GM21529 (cell line): ENCODE measurements around the gene TMEM131L.
A peak's percentile ranks its signal among the peaks of the same experiment; 100 is the strongest.
"Not testable (repeated sequence)": the region's sequence is repeated elsewhere in the genome, so short reads cannot be mapped to it uniquely, and the experiment has no call there.

Source experiments
- ATAC-seq: cut with Tn5 transposase; IDR thresholded peaks from one replicate; pipeline ENCODE4 v1.9.1; 2021; ENCODE audit not compliant: unreplicated experiment

The TMEM131L gene

DNA sequence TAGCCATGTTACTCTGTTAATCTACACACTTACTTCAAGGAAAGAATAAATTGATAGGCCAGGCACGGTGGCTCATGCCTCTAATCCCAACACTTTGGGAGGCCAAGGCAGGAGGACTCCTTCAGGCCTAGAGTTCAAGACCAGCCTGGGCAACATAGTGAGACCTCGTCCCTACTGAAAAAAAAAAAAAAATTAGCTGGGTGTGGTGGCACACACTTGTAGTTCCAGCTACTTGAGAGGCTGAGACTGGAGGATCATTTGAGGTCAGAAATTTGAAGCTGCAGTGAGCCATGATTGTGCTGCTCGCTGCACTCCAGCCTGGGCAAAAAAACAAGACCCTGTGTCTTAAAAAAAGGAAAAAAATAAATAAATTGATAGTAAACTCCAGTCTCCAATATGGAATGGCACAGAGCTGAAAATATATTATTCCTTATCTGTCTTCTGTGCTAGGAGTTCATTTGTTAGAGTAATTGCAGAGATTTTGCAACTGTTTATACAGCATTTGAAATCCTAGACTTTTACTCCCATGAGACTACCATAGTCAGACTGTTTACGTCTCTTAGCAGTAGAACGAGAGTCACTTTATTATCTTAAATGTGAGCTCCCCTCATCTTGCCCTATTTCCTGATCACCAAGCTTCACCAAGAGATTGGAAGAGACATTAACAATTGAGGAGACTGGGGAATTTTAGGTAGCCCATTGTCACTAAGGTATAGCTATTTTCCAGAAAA, 18.8 kb upstream of the TMEM131L start:
- no peak for ATAC-seq

DNA sequence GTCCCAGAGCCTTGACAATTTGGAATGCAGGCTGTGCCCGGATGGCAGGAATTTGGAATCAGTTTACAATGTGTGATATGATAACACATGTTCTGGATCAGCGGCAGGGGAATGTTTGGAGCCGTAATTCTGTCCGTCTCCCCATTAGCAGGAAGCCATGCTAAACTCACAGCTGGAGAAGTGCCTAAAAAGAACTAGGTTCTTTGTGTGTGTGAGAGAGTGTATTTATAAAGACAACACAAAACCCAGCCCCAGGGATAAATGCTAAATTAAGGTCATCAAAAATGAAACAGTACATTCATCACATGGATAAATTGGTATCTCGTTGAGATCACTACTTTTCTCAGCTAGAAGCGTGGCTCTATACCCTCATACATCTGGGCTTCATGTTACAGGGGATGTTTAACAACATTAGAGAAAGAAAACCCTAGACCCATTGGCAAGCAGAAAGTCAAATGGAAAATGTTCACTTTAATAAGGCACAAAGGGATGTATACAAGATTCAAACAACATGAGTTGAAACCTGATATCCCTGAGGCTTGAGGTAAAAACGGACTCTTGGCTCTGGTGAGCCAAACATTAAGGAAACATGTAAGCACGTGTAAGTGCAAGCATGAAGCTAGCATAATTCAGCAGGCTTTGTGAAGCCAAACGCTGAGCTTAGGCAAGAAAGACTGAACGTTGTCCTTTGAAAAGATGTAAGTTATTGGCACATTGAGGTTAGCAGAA, 18.0 kb upstream of the TMEM131L start:
- ATAC-seq: no peak

DNA sequence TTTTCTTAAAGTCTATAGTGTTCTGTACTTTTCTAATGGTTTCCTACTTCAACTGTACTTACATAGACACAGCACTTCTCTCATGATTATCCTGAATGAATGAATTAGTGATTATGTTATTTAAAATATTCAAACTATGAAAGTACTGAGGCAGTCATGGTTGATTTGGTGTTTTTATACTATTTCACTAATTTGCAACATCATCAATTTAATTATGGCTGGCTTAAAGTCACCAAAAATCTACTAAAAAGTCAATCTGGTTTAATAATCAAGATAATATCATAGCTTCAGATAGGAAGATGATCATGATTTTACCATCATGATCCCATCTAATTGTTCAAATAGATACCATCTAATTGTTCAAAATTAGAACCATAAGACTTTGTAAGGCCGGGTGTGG, 16.8 kb upstream of the TMEM131L start:
- ATAC-seq: no peak

DNA sequence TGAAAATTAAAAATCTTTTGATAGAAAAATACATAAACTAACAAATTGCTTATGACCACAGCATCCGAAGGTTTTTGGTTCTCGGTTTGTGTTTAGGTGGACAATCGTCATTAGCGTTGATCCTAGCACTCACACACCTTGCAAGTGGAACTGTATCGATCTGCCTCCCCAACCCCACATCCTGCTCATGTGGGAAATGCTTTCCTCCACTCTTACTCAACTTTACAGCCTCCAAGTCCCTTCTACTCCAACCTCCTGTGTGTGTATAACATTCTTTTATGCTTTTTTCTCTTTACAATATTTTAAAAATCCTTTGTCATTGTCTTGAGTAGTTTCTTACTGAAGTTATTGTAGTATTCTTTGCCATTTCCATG, 15.6 kb upstream of the TMEM131L start:
- ATAC-seq: no peak

DNA sequence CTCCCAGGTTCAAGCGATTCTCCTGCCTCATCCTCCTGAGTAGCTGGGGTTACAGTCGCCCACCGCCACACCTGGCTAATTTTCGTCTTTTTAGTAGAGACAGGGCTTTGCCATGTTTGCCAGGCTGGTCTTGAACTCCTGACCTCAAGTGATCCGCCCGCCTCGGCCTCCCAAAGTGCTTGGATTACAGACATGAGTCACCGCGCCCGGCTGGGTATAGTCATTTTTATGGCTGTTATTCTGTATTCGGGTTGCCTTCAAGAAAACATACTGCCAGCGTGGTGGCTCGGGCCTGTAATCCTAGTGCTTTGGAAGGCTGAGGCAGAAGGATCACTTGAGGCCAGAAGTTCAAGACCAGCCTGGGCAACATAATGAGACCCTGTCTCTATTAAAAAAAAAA, 15.0 kb upstream of the TMEM131L start:
- ATAC-seq: not testable (repeated sequence)

DNA sequence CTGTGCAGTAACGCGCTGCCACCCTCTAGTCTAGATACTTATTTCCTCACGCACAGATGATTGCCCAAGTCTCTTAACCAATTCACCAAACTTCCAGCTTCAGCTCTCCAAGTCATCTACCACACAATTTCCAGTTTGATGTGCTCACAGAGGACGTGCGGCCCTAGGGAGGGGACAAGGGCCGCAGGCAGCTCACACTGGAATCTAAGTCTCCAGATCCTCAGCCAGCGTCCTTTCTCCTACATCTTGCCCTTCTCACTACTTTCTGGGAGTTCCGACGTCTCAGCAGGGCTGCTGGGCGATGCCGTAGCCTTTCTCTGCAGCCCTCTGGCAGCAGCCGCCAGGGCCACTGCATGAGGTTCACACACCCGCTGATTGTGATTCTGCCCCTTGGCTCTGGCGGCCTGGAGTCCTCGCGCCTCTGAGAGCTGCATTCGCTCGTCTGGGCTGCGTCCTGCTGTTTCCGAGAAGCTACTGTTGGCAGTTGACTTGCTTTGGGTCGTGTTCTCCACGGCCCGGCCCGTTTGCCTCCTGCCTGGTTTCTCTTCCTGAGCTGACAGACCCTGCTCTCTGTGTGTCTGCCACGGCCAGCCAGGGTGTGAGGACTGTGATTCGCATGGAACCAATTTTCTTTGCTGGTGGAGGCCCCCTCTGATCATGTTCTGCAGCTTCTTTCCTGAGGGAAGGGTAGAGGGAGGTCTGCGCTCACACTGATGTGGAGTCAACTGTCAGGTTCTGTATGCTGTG, 14.1 kb upstream of the TMEM131L start:
- ATAC-seq: no peak

DNA sequence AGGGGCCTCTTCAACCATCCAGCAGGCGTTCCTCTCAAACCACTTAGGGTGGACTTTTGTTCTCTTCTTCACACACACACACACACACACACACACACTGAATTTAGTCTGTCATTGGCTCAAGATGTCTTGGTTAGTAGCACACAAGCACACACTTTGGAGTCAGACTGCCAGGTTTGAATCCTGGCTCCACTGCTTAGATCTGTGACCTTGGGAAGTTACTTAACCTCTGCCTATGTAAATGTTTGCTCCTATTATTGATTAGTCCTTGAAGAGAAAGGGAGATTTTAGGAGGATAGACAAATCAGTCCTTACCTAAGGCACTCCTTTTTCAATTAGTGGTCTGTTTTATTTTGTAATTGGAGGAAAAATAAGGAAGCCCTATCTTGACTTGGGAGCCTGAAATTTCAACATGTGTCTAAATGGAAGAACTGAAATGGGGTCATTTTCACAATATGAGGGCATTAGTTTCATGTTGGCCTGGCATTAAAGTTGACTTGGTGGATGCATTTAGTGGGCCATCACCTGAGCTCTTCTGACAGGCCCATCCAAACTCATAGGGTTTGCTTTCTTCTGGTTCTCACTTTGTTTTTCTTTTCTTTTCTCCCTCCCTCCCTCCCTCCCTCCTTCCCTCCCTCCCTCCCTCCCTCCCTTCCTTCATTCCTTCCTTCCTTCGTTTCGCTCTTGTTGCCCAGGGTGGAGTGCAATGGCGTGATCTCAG, 13.3 kb upstream of the TMEM131L start:
- no peak for ATAC-seq

DNA sequence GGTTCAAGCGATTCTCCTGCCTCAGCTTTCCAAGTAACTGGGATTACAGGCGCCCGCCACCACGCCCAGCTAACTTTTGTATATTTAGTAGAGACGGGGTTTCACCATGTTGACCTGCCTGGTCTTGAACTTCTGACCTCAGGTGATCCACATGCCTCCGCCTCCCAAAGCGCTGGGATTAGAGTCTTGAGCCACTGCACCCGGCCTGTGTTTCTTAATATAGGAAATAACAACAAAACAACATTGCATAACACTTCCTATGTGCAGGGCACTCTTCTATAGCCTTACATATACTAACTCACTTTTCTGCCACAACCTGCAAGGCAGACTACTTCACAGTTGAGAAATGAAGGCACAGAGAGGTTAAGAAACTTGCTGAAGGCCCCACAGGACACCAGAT, 12.8 kb upstream of the TMEM131L start:
- ATAC-seq: no peak

DNA sequence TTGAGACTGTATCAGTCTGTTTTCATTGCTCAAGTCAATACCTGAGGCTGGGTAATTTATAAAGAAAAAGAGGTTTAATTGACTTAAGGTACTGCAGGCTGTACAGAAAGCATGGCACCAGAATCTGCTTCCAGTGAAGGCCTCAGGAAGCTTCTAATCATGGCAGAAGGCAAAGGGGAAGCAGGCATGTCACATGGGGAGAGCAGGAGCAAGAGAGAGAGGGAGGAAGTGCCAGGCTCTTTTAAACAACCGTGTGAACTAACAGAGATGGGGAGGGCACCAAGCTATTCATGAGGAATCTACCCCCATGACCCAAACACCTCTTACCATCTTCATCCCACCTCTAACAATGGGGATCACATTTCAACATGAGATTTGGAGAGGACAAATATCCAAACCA, 7.2 kb upstream of the TMEM131L start:
- ATAC-seq: no peak

DNA sequence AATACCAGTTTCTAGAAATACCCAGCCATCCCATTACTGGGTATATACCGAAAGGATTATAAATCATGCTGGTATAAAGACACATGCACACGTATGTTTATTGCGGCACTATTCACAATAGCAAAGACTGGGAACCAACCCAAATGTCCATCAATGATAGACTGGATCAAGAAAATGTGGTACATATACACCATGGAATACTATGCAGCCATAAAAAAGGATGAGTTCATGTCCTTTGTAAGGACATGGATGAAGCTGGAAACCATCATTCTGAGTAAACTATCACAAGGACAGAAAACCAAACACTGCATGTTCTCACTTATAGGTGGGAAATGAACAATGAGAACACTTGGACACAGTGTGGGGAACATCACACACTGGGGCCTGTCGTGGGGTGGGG, 4.6 kb upstream of the TMEM131L start:
- ATAC-seq: not testable (repeated sequence)

DNA sequence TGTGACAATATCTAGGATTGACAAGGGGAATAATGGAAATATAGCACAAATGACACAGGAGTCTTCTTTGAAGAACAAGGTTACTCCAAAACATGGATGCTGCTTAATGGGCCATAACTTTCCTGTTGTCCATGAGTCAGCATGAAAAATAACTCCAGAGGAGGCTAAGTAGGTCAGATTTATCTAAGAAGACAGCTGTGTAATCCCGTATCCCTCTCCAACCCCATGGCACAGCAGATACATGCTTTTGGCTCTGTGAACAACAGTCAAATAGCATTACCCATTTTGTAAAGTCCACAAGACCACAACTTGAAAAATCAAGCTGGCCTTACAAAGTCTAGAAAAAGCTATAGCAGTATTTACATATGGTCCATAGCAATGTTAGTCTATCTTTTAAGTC, 2.1 kb upstream of the TMEM131L start:
- no peak for ATAC-seq

DNA sequence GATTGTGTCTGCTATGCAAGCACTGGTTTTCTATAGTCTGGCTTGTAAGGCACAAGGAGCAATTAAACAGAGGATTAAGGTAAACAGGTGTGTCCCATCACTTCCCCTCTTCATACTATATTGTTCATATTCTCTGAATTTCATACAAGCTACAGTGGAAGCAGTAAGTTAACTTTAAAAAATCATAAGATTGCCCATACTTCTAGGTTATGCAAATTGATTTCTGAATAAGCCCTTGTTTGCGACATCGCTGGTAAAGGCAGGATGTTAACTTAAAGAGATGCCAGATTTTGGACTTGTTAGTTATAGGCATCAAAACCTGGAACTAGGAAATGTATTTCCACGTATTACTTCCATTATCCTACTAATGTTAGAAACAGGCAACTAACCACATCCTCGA, 1.0 kb upstream of the TMEM131L start:
- no peak for ATAC-seq

DNA sequence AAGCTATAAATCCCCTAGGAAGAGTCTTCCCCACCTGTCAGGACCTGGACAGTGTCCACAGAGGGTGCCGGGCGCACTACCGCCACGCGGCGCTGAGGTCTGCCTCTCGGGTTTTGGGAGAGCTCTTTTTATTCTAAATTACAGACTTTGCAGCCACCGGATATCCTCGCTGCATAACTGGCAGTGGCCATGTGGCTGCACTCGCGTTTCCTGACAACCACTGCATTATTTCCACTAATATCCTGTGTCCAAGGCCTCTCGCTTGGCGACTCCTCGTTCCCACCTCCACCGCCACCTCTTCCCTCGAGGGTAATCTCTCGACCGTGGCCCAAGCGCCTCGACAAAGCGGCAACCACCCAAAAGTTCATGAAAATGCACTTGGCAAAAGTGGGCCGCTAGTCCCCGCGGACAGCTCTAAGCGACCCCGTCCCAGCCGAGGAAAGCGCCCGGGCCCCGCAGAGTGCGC, 512 bp upstream of the TMEM131L start:
- peak; percentile 3 for ATAC-seq

DNA sequence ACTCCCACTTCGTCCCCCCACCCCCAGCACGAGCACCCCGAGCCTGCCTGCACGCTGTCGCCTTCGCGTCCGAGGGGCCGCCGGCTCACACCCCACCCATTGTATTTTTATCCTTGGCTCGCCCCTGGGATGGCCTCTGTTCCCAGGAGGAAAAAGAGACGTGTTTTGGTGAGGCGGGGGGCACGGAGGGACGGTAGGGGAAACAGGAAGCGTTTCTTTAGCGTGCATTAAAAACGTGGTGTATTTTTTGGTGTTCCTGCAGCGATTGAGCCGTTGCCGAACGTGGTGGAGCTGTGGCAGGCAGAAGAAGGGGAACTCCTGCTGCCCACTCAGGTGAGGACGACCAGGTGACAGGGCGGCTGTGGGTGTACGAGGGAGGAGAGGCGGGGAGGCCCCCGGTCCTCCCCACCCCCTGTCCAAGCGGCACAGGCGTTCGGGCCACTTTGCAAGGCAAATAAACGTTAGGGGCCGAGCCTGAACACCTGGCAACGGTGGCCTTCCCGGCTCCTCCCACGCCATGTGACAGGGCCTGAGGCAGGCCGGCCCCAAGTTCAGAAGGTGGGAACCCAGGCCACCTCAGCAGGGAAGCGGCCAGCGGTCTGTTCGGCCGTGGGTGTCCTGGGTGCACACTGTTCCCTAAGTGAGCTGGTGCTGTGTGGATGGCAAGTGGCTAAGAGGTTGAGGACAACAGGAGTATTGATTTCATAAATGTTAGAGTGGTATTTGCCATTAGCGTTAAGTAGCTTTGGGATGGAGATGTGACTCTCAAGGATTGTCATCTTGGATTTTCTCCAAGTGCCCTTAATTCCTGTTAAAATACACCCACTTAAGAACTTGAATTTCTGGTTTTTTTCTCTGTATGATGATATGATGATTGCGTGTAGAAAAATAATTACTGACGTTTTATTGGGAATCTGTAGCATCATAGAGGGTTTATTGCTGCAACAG, 1.1 kb downstream of the TMEM131L start:
- ATAC-seq: peak; percentile 54

DNA sequence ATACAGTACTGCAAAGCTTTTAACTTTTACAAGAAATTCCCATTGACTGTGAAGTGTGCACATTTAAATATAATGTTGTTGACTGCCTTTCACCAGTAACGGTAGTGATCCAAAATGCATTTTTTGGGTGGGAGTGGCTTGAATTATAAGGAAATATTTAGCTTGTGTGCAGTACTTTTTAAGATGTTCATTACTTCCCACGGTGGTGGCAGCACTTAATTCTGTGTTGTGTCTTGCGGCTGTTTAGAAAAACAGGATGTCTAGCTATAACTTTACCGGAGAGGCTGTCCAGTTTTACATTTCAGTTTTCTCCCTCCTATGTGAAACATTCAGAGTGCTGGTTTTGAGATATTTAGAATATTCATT, 1.7 kb downstream of the TMEM131L start:
- ATAC-seq: no peak

DNA sequence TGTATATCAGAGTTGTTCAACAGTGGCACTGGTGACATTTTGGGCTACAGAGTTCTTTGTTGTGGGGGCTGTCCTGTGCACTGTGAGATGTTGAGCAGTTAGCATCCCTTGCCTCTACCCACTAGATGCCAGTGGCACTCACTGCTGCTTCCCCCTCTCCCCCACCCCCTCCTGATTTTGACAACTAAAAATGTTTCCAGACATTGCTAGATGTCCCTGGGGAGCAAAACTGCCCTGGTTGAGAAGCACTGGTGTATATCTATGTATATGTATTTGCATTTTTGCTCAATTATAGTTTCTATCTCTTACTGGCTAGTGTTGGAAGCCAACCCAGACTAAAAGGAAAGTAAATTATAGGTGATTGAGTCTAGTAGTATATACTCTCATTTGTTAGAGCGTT, 2.4 kb downstream of the TMEM131L start:
- ATAC-seq: no peak

DNA sequence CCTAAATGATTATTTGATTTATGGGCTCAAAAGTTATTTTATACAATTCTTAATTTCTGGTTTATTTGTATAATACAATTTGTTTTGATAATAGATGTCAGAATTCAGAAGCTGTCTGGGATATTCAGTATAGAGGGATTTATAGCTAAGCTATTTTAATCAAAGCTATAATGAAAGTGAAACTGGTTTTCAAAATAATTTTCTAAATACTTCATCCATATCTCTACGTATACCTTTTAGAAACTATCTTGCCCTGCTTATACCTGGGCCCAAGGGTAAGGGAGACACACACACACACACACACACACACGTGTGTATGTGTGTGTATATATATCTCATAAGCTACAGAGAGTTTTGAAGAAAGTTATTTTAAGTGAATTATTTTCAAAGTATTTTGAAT, 2.9 kb downstream of the TMEM131L start:
- ATAC-seq: no peak

DNA sequence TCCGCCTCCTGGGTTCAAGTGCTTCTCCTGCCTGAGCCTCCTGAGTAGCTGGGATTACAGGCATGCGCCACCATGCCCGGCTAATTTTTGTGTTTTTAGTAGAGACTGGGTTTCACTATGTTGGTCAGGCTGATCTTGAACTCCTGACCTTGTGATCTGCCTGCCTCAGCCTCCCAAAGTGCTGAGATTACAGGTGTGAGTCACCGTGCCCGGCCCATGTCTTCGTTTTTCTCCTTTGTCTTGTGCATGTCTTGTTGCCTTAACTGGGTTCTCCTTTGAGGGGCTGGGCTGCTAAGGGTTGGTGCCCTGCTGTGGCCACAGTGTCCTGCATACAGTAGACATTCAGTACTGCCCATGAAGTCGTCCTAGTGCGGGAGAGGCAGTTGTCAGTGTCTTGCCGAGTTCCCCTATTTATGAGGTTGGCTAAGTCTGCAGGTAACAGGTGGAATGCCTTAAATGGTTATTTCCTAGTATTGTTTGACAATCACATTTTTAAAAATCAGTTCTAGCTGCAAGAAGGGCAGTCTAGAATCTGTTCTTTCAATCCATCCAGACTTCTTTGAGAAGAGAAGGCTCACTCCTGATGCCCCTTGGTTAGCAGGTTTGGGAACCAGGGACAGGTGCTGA, 5.0 kb downstream of the TMEM131L start:
- ATAC-seq: not testable (repeated sequence)

DNA sequence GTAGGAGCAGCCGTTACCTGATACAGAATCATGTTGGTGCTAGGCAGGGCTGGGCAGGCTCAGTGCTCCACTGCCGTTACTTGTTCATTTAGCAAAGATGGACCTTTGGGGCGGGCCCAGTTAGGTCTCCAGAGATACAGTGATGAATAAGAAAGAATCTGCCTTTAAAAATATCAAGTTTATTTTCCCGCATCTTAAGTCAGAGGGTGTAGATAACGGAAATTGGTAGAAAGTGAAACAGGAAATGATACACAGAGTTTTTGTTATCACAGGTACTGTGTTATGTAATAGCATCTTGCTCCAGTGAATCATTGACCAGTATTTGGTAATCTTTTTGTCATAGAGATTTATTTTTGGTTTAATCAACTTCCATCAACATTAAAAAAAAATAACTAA, 5.5 kb downstream of the TMEM131L start:
- peak; percentile 20 for ATAC-seq
